ENCODE data around the gene EDC3. TPM values are rescaled to one million over a fixed set of nuclear protein-coding genes. Genes with fewer than 3 reads are reported as not detected.

Gene EDC3
- total and polyA plus RNA-seq, 9 of the 15 experiments (the other 6 are each of a cell fraction or from before 2014, with no cell fraction given) = 11.7 to 63.9 (median 32.8) TPM

DNA sequence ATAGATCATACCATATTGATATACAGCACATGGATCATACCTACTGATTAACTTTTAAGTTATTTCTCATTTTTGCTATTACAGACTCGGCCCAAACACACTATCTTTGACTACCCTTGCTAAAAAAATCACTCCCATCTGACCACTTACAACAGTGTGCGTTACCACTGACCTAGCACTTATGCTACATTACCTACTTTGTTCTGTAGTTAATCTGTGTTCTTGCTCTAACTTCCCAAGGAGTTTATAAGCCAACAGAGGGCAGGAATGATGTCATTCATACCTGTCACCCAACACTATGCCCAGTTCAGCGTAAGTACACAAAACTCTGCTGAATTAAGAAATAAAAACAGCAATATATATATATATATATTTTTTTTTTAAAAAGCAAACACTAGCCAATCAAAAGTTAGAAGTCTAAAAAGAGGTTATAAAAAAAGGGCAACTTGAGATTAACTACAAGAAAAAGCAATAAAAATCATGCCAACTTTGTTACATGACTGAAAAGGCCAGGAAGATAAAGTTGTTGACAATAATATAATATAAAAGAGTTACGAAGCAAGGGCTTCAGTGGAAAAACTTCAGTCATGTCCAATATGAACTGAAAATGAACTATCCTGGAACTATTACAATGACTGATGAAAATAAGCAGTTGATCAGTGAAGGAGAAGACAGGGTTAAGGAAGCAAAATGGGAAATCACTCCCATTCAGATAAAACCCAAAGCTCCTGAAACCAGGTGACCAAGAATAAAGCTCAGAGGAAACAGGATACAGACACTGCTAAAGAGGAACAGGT, 33.6 kb downstream of the EDC3 start:
- Histone ChIP-seq H3K27ac (ENCODE audit: extremely low read depth, low read depth, low read length) (no peak overlapping the region), H2AFZ (ENCODE audit: low read depth, low read length) (no peak overlapping the region), H3K9ac (ENCODE audit: insufficient read depth in 1 of 2, low read depth in 2 of 2, low read length in 2 of 2) (no peak overlapping the region), H3K36me3 (ENCODE audit: control insufficient read depth, insufficient read depth, low read length) (no peaks in the 10 kb centered on the region), H3K9me1 (ENCODE audit: control insufficient read depth, insufficient read depth, low read length) (no peaks in the 10 kb centered on the region), H3K79me2 (ENCODE audit: control insufficient read depth, insufficient read depth, low read length) (peaks cover 5% of the 10 kb centered on the region; the same call in 2 of the 3 replicates), H3K4me3 (no peak overlapping the region), H3K27me3 (ENCODE audit: control insufficient read depth in 2 of 2, insufficient read depth in 2 of 2, low read length in 2 of 2) (no peaks in the 10 kb centered on the region), H3K4me1 (replicated peaks in 1 of 2; ENCODE audit: control insufficient read depth in 2 of 2, insufficient read depth in 2 of 2, low read length in 2 of 2) (peaks cover 0 to 5% of the 10 kb centered on the region in 2 experiments; a peak in 1 of 5 replicates), H3K9me3 (replicated peaks; ENCODE audit: control insufficient read depth, insufficient read depth, low read depth, low read length) (no peaks in the 10 kb centered on the region), H4K20me1 (replicated peaks; ENCODE audit: control insufficient read depth, insufficient read depth, low read length) (0 out of 2 replicates have a peak, but pooled peaks cover 6% of the 10 kb centered on the region), H3K4me2 (ENCODE audit: insufficient read depth, low read length) (no peak overlapping the region)
- DNase-seq (ENCODE audit: extremely low read depth in 1 of 4, low spot score in 3 of 4) = no peak
- ChIA-PET POLR2A (interaction anchor here (0.5 kb wide), 1 partner anchor 1792 kb away, joined by 3 read pairs; no protein-coding TSS in a partner anchor), CTCF (ENCODE audit: low intra/inter-chr PET ratio) (no interaction called here)
- ATAC-seq = no peak
- intact Hi-C loops (cut with micrococcal nuclease) (no loop called here), in situ Hi-C loops (cut with MboI) (no loop called here)
- 79% methylated on average over 4 of the region's 4 CpGs for WGBS (ENCODE audit: insufficient coverage, low coverage, missing lambda C conversion rate)
- TF ChIP-seq, protein P1, sequence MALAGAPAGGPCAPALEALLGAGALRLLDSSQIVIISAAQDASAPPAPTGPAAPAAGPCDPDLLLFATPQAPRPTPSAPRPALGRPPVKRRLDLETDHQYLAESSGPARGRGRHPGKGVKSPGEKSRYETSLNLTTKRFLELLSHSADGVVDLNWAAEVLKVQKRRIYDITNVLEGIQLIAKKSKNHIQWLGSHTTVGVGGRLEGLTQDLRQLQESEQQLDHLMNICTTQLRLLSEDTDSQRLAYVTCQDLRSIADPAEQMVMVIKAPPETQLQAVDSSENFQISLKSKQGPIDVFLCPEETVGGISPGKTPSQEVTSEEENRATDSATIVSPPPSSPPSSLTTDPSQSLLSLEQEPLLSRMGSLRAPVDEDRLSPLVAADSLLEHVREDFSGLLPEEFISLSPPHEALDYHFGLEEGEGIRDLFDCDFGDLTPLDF (CRISPR knock-in tag; IDR thresholded peaks at IDR 0.05) = no peak
- TF ChIP-seq RBM39 (optimal IDR thresholded peaks at IDR 0.05; ENCODE audit: low read depth, low read length) (no peak), FOXP1 (CRISPR knock-in tag; IDR thresholded peaks at IDR 0.05) (no peak), ZNF324 (CRISPR knock-in tag; IDR thresholded peaks at IDR 0.05) (no peak), ZNF133 (CRISPR knock-in tag; IDR thresholded peaks at IDR 0.05) (no peak), RBM14 (IDR thresholded peaks at IDR 0.05; ENCODE audit: borderline replicate concordance, insufficient read depth, low read depth, low read length) (no peak), NR2C1 (IDR thresholded peaks at IDR 0.05) (no peak), NR2C1 (tag; IDR thresholded peaks at IDR 0.05) (no peak), ZNF507 (tag; conservative IDR thresholded peaks at IDR 0.05) (no peak), NR3C1 (CRISPR knock-in tag; IDR thresholded peaks at IDR 0.05) (no peak), L3MBTL2 (IDR thresholded peaks at IDR 0.05) (no peak)
- TF ChIP-seq, protein P2, sequence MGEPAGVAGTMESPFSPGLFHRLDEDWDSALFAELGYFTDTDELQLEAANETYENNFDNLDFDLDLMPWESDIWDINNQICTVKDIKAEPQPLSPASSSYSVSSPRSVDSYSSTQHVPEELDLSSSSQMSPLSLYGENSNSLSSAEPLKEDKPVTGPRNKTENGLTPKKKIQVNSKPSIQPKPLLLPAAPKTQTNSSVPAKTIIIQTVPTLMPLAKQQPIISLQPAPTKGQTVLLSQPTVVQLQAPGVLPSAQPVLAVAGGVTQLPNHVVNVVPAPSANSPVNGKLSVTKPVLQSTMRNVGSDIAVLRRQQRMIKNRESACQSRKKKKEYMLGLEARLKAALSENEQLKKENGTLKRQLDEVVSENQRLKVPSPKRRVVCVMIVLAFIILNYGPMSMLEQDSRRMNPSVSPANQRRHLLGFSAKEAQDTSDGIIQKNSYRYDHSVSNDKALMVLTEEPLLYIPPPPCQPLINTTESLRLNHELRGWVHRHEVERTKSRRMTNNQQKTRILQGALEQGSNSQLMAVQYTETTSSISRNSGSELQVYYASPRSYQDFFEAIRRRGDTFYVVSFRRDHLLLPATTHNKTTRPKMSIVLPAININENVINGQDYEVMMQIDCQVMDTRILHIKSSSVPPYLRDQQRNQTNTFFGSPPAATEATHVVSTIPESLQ (CRISPR knock-in tag; IDR thresholded peaks at IDR 0.05) = no peak
- no peak for FAIRE-seq
- BruUV-seq (replicated peaks) = no TSS peak

Measured in K562 (cell line).